Measurements from ENCODE around the gene USP2. TPM values are rescaled to one million over a fixed set of nuclear protein-coding genes. Genes with fewer than 3 reads are reported as not detected.

USP2 gene
- total RNA-seq, 1 donor from 2014 or later = 2.6 TPM

DNA sequence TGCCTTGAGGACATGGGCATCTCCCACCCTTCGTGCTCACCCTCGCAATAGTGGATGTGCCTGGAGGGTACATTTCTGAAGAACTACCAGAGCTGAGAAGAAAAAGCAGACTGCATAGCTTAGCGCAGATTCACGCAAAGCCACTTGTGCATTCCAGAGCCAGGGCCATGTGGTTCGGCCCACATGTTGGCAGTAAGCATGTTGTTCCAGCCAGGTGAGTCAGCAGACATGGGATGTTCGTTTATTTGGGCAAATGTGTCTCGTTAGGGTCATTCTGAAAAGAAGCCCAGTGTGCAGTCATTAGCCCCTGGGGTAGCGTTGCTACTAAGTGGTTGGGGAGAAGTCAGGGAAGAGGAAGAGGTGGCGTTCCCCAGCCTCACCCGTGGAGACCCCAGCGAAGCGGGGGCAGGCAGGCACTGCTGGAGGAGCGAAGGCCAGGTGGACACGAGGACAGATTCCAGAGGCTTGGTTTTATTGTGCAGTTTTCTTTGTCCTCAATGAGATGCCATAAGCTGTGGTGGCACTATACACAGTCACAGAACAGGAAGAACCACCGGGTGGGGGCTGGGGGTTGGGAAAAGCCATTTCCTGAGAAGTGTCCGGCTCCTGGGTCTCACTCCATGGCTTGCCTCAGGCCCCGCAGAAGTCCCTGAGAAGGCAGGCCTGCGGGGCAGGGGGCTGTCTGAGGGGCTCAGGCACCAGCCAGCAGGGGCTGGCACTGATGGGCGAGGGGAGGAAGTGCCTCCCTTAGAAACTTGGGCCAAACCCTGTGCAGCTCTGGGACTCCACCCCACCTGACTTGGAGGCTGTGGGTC, 36.4 kb upstream of the USP2 start:
- no peak for DNase-seq
- H3K27me3 Mint-ChIP-seq (ENCODE audit: unreplicated experiment) = peaks cover 15% of the 10 kb centered on the region
- no peak overlapping the region for H3K4me3 Mint-ChIP-seq (ENCODE audit: unreplicated experiment)
- no peak overlapping the region for H3K27ac Mint-ChIP-seq (ENCODE audit: unreplicated experiment)
- TF ChIP-seq, protein P1, sequence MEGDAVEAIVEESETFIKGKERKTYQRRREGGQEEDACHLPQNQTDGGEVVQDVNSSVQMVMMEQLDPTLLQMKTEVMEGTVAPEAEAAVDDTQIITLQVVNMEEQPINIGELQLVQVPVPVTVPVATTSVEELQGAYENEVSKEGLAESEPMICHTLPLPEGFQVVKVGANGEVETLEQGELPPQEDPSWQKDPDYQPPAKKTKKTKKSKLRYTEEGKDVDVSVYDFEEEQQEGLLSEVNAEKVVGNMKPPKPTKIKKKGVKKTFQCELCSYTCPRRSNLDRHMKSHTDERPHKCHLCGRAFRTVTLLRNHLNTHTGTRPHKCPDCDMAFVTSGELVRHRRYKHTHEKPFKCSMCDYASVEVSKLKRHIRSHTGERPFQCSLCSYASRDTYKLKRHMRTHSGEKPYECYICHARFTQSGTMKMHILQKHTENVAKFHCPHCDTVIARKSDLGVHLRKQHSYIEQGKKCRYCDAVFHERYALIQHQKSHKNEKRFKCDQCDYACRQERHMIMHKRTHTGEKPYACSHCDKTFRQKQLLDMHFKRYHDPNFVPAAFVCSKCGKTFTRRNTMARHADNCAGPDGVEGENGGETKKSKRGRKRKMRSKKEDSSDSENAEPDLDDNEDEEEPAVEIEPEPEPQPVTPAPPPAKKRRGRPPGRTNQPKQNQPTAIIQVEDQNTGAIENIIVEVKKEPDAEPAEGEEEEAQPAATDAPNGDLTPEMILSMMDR (IDR thresholded peaks at IDR 0.05; ENCODE audit: partially characterized antibody, unreplicated experiment) = no peak
- no peaks in the 10 kb centered on the region for H3K4me1 Mint-ChIP-seq (ENCODE audit: low read depth, unreplicated experiment)
- H3K36me3 Mint-ChIP-seq (ENCODE audit: unreplicated experiment) = no peaks in the 10 kb centered on the region
- H3K9me3 Mint-ChIP-seq (ENCODE audit: unreplicated experiment) = no peaks in the 10 kb centered on the region

DNA sequence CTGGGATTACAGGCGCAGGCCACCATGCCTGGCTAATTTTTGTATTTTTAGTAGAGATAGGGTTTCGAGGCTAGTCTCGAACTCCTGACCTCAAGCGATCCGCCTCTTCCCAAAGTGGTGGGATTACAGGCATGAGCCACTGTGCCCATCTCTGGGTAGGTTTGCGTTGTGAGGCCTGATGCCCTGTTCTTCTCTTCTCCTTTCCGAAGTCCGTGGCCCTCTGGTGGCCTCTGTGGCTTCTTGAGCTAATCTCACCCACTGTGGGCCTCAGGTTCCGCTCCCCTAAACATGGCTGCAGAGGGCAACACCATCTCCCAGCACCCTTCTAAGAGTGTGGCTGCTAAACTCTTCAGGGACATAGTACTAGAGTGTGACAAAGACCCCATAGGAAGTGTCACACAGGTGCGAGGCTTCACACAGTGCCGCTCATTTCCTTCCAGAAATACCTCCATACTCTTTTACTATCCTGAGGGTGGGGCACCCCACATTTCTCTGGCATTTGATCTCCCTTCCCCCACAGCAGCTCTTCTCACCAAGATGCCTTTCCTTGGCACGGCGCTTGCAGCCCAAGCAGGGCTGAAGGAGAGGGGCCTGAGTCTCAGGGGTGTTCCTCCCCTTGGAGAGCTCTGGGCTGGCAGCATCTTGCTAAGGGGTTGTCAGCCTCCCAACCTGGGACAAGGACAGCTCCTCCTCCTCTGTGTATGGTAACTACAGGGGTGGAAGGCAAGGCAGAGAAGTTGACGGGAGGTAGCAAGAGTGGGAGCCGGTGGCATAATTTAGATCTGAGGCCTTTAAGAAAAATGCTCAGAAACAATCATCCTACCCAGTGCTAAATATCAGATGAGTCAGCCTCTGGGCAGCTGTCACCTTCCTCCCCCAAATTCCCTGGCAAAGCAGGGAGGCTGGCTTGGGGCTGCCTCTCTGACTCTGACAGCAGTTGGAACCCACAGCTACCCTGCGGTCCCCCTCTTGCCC, 35.4 kb upstream of the USP2 start:
- no peaks in the 10 kb centered on the region for H3K36me3 Mint-ChIP-seq (ENCODE audit: unreplicated experiment)
- H3K4me1 Mint-ChIP-seq (ENCODE audit: low read depth, unreplicated experiment) = no peaks in the 10 kb centered on the region
- H3K27me3 Mint-ChIP-seq (ENCODE audit: unreplicated experiment) = peaks cover 12% of the 10 kb centered on the region

DNA sequence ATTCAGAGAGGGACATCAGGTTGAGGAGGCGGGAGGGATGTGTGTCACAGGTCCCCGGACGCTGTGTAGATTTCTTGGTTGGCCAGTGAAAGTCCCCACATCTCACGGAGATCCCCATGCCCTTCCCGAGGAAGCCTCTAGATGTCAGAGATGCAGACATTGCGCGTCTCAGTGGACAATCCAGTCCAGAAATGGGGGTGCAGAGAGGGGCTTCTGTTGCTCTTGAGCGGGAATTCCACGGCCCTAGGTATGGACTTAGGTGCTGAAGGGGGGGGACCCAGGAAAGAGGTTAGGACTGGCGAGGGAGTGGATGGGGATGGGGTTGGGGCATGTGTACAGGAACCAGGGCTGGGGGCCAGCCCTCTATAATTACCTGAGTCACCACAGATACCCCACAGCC, 34.5 kb upstream of the USP2 start:
- Mint-ChIP-seq H3K4me1 (ENCODE audit: low read depth, unreplicated experiment) (no peaks in the 10 kb centered on the region), H3K36me3 (ENCODE audit: unreplicated experiment) (no peaks in the 10 kb centered on the region), H3K27me3 (ENCODE audit: unreplicated experiment) (peaks cover 12% of the 10 kb centered on the region), H3K27ac (ENCODE audit: unreplicated experiment) (no peak overlapping the region), H3K4me3 (ENCODE audit: unreplicated experiment) (no peak overlapping the region), H3K9me3 (ENCODE audit: unreplicated experiment) (no peaks in the 10 kb centered on the region)
- TF ChIP-seq, protein P1 (IDR thresholded peaks at IDR 0.05; ENCODE audit: partially characterized antibody, unreplicated experiment) = no peak
- DNase-seq = no peak

More for the DNA sequence above, 35.4 kb upstream of the USP2 start:
- Mint-ChIP-seq H3K4me3 (ENCODE audit: unreplicated experiment) (no peak overlapping the region), H3K9me3 (ENCODE audit: unreplicated experiment) (no peaks in the 10 kb centered on the region), H3K27ac (ENCODE audit: unreplicated experiment) (no peak overlapping the region)
- TF ChIP-seq, protein P1 (IDR thresholded peaks at IDR 0.05; ENCODE audit: partially characterized antibody, unreplicated experiment) = no peak
- no peak for DNase-seq

DNA sequence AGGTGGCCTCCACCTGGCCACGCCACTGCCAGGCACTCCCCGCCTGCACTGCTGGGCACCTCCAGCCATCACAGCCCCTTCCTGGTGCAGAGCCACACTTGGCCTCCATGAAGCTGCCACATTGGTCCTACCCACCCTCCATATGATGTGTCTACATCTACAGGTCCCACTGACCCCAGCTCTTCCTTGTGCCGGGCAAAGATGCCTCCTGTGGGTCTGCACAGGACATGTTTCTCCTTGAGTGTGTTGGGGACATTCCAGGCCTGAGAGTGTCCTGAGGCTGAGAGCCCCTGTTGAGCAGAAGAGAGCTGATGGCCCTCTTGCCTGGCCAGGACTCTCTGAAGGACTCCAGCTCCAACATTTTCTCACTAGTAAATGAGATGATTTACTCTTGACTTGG, 34.0 kb upstream of the USP2 start:
- Mint-ChIP-seq H3K36me3 (ENCODE audit: unreplicated experiment) (no peaks in the 10 kb centered on the region), H3K9me3 (ENCODE audit: unreplicated experiment) (no peaks in the 10 kb centered on the region), H3K4me1 (ENCODE audit: low read depth, unreplicated experiment) (no peaks in the 10 kb centered on the region), H3K4me3 (ENCODE audit: unreplicated experiment) (no peak overlapping the region), H3K27ac (ENCODE audit: unreplicated experiment) (no peak overlapping the region), H3K27me3 (ENCODE audit: unreplicated experiment) (peaks cover 12% of the 10 kb centered on the region)
- DNase-seq = no peak
- TF ChIP-seq, protein P1 (IDR thresholded peaks at IDR 0.05; ENCODE audit: partially characterized antibody, unreplicated experiment) = no peak
